NCI-H1436 treated with DMSO at 0.1 percent for 48 hours (cell line): ENCODE results near the gene DOP1B.
"Not testable (repeated sequence)": the region's sequence is repeated elsewhere in the genome, so short reads cannot be mapped to it uniquely, and the experiment has no call there.

Experiments
- DNase-seq: peaks from one replicate; lab custom pipeline; 2025; lab: John Stamatoyannopoulos, UW

Gene DOP1B

GRCh38 chr21:36175771-36176565, 19.3 kb downstream of the DOP1B start:
- no peak for DNase-seq

- DNase-seq, result no peak
Measured at GRCh38 chr21:36178349-36178748, 21.7 kb downstream of the DOP1B start.

GRCh38 chr21:36179145-36179544, 22.5 kb downstream of the DOP1B start:
- no peak for DNase-seq

GRCh38 chr21:36180963-36181362, 24.3 kb downstream of the DOP1B start:
- no peak for DNase-seq

- no peak for DNase-seq
Measured at GRCh38 chr21:36183144-36183795, 26.6 kb downstream of the DOP1B start.

- no peak for DNase-seq
Measured at GRCh38 chr21:36184545-36184944, 27.9 kb downstream of the DOP1B start.

GRCh38 chr21:36185523-36185922, 28.9 kb downstream of the DOP1B start:
- DNase-seq, result no peak

- no peak for DNase-seq
Measured at GRCh38 chr21:36186081-36186480, 29.5 kb downstream of the DOP1B start.

- DNase-seq, result no peak
Measured at GRCh38 chr21:36186506-36187399, 30.1 kb downstream of the DOP1B start.

GRCh38 chr21:36188081-36188681, 31.6 kb downstream of the DOP1B start:
- no peak for DNase-seq

GRCh38 chr21:36188937-36189336, 32.3 kb downstream of the DOP1B start:
- no peak for DNase-seq

GRCh38 chr21:36190736-36191135, 34.1 kb downstream of the DOP1B start:
- no peak for DNase-seq

GRCh38 chr21:36193200-36193599, 36.6 kb downstream of the DOP1B start:
- no peak for DNase-seq

- no peak for DNase-seq
Measured at GRCh38 chr21:36194024-36194423, 37.4 kb downstream of the DOP1B start.

- DNase-seq, result no peak
Measured at GRCh38 chr21:36195613-36196012, 39.0 kb downstream of the DOP1B start.

GRCh38 chr21:36199021-36199420, 42.4 kb downstream of the DOP1B start:
- DNase-seq, result no peak

GRCh38 chr21:36199575-36199974, 43.0 kb downstream of the DOP1B start:
- not testable (repeated sequence) for DNase-seq

- DNase-seq, result no peak
Measured at GRCh38 chr21:36200081-36200561, 43.5 kb downstream of the DOP1B start.

- DNase-seq, result no peak
Measured at GRCh38 chr21:36202726-36203602, 46.3 kb downstream of the DOP1B start.

GRCh38 chr21:36203603-36203889, 46.9 kb downstream of the DOP1B start:
- no peak for DNase-seq

GRCh38 chr21:36204980-36205379, 48.4 kb downstream of the DOP1B start:
- DNase-seq, result no peak
